Measurements from ENCODE around the gene DCX. TPM values are rescaled to one million over a fixed set of nuclear protein-coding genes. Genes with fewer than 3 reads are reported as not detected.

Gene DCX
- total RNA-seq, 4 donors from 2014 or later: not detected

DNA sequence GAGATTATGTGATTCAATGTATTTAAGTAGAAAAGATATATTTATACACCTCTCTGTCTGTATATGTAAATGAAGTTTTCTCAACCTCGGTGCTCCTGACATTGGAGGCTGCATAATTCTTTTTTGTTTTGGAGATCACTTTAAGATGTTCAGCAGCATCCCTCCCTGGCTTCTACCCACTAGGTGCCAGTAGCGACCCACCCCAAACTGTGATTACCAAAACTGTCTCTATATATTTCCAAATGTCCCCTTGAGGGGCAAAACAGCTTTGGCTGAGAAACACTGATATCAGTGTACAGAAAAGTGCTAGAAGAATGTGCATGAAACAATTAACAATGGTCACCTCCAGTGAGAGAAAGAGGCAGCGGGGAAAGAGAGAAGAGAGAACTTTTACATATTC, 51.2 kb downstream of the DCX start:
- ATAC-seq (ENCODE audit: low FRiP score): no peak
- DNase-seq (ENCODE audit: low spot score): no peak
- TF ChIP-seq, protein P1, sequence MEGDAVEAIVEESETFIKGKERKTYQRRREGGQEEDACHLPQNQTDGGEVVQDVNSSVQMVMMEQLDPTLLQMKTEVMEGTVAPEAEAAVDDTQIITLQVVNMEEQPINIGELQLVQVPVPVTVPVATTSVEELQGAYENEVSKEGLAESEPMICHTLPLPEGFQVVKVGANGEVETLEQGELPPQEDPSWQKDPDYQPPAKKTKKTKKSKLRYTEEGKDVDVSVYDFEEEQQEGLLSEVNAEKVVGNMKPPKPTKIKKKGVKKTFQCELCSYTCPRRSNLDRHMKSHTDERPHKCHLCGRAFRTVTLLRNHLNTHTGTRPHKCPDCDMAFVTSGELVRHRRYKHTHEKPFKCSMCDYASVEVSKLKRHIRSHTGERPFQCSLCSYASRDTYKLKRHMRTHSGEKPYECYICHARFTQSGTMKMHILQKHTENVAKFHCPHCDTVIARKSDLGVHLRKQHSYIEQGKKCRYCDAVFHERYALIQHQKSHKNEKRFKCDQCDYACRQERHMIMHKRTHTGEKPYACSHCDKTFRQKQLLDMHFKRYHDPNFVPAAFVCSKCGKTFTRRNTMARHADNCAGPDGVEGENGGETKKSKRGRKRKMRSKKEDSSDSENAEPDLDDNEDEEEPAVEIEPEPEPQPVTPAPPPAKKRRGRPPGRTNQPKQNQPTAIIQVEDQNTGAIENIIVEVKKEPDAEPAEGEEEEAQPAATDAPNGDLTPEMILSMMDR (IDR thresholded peaks at IDR 0.05): no peak

- ATAC-seq (ENCODE audit: low FRiP score): no peak
- no peak for DNase-seq (ENCODE audit: low spot score)
- TF ChIP-seq, protein P1 (IDR thresholded peaks at IDR 0.05): no peak
Observed at GRCh38 chrX:111355523-111356115, 56.4 kb downstream of the DCX start.

DNA sequence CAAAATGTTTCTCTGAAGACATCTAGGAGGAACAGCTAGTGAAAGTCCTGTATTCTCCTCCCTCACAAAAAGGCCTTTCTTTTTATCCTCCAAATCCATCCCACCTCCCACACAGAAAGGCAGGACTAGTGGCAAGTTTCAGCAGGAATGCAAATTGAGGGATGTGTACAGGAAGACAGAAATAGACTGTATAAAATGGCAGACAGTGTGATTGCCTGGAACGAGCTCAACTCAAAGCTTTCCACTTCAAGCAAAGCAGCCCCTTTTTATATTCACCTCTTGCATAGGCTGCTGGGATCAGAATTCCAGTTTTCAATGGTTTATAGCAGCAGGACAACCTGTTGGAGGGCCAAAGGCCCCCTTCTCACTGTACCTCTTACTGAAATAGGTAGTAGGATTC, 57.5 kb downstream of the DCX start:
- DNase-seq (ENCODE audit: low spot score) (no peak), ATAC-seq (ENCODE audit: low FRiP score) (no peak)
- TF ChIP-seq, protein P1 (IDR thresholded peaks at IDR 0.05): no peak

GRCh38 chrX:111353793-111354192, 58.2 kb downstream of the DCX start:
- ATAC-seq (ENCODE audit: low FRiP score) (peak; percentile 41), DNase-seq (ENCODE audit: low spot score) (no peak)
- TF ChIP-seq, protein P1 (IDR thresholded peaks at IDR 0.05): no peak

DNA sequence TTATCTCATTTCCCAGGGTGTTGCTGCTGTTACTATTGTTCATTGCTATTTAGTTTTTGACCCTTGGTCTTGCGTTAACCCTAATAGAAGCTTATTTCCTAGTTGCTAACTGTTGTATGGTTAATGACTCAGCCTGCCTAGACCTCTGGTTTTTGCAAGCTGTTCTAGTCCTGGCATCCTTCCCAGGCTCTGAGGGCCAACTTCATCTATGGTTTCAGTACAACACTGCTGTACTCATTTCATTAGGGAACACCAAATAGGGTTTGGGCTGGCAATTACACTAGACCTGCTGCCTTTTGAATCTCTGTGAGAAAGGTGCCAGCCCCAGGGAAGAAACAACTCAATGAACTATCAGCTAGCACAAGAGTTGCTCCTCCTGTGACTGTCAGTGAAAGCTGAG, 59.6 kb downstream of the DCX start:
- DNase-seq (ENCODE audit: low spot score) (no peak), ATAC-seq (ENCODE audit: low FRiP score) (peak; percentile 62)
- TF ChIP-seq, protein P1 (IDR thresholded peaks at IDR 0.05): no peak

DNA sequence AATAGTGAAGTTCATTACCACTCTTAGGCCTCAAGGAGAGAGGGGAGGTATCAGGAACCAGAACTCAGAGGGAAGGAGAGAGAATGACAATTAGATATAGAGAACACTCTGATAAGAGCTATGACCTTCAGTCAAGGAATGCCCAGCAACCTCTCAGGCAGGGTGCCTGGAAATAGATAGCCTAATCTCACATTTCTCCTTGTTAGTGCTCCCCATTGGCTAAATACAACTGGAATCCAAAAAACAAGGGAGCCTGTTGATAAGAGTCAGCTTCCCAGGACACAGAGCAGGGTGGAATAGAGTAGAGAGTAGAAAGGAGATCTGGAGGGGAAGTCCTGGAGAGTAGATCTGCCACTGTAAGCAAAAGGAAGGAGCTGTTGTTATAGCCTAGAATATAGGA, 62.1 kb downstream of the DCX start:
- no peak for ATAC-seq (ENCODE audit: low FRiP score)
- DNase-seq (ENCODE audit: low spot score): no peak
- TF ChIP-seq, protein P1 (IDR thresholded peaks at IDR 0.05): no peak

- TF ChIP-seq, protein P1 (IDR thresholded peaks at IDR 0.05): no peak
Observed at GRCh38 chrX:111349101-111349500, 62.9 kb downstream of the DCX start.

More at GRCh38 chrX:111349101-111349500, 62.9 kb downstream of the DCX start:
- ATAC-seq (ENCODE audit: low FRiP score): no peak
- no peak for DNase-seq (ENCODE audit: low spot score)
